SHP77 (cell line): ENCODE measurements around the gene TMEM219.

ENCODE experiments used
- DNase-seq, 2 experiments: peaks; one replicate each; lab custom pipeline; 2025; lab: John Stamatoyannopoulos, UW

Gene TMEM219

DNA sequence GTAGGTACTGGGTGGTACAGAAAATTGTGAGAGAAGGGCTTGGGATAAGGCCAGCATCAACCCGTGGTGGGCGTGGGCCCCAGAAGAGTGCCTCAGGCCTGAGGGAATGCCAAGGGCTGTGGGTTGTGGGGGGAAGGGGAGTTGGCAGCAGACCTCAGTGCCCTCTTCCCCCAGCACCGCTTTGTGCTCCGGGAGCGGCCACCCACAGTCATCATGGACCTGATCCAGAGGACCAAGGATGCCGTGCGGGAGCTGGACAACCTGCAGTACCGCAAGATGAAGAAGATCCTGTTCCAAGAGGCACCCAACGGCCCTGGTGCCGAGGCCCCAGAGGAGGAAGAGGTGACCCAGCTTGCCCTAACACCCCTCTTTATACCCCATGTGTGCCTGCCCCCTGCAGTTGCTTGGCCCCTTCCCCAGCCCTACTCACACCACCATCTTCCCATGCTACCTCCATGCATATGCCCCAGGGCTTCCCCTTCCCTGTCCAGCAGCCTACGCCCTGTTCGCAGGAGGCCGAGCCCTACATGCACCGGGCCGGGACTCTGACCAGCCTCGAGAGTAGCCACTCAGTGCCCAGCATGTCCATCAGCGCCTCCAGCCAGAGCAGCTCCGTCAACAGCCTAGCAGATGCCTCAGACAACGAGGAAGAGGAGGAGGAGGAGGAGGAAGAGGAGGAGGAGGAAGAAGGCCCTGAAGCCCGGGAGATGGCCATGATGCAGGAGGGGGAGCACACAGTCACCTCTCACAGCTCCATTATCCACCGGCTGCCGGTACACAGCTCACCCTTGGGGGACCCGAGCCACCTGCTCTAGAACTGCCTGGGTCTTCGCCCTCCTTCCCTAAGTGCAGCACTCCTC is 20.9 kb downstream of the TMEM219 start:
- no peak for DNase-seq

DNA sequence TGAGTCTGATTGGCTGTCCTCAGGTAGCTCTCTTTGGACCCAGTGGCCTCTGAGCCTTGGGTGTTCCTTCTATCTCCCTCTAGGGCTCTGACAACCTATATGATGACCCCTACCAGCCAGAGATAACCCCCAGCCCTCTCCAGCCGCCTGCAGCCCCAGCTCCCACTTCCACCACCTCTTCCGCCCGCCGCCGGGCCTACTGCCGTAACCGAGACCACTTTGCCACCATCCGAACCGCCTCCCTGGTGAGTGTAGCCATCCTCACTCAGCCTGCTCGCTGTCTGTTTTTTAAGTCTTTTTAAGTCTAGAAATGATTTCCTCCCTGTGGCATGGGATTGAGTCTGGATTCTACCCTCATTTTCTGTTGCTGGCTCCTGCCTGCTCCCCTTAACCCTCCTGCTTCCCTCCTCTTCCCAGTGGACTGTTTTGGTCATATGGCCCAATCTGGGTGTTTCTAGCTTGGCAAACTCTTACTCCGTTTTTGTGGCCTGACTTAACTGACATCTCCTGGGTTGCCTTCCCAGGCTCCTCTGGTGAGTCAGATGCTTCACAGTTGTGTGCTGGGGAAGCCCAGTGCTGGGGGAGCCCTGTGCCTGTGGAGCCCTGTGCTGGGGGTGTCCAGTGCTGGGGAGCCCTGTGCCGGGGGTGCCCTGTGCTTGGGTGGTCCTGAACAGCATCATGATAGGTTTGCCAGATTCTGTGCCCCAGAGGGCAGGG is 21.7 kb downstream of the TMEM219 start:
- DNase-seq: no peak

GRCh38 chr16:29984137-29984763 is 22.4 kb downstream of the TMEM219 start:
- DNase-seq: no peak

- no peak for DNase-seq
Measured at GRCh38 chr16:29984764-29985147, 22.9 kb downstream of the TMEM219 start.

DNA sequence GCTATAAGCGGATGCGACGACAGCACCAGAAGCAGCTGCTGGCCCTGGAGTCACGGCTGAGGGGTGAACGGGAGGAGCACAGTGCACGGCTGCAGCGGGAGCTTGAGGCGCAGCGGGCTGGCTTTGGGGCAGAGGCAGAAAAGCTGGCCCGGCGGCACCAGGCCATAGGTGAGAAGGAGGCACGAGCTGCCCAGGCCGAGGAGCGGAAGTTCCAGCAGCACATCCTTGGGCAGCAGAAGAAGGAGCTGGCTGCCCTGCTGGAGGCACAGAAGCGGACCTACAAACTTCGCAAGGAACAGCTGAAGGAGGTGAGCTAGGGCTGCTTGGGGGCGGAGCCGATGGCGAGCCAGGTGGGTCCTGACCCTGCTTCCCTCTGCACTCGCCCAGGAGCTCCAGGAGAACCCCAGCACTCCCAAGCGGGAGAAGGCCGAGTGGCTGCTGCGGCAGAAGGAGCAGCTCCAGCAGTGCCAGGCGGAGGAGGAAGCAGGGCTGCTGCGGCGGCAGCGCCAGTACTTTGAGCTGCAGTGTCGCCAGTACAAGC is 23.5 kb downstream of the TMEM219 start:
- no peak for DNase-seq

GRCh38 chr16:29986231-29986630 is 24.4 kb downstream of the TMEM219 start:
- DNase-seq: no peak

GRCh38 chr16:29986931-29987330 is 25.1 kb downstream of the TMEM219 start:
- DNase-seq: no peak

GRCh38 chr16:29987371-29988085 is 25.6 kb downstream of the TMEM219 start:
- no peak for DNase-seq

GRCh38 chr16:29988346-29989075 is 26.6 kb downstream of the TMEM219 start:
- DNase-seq: no peak

DNA sequence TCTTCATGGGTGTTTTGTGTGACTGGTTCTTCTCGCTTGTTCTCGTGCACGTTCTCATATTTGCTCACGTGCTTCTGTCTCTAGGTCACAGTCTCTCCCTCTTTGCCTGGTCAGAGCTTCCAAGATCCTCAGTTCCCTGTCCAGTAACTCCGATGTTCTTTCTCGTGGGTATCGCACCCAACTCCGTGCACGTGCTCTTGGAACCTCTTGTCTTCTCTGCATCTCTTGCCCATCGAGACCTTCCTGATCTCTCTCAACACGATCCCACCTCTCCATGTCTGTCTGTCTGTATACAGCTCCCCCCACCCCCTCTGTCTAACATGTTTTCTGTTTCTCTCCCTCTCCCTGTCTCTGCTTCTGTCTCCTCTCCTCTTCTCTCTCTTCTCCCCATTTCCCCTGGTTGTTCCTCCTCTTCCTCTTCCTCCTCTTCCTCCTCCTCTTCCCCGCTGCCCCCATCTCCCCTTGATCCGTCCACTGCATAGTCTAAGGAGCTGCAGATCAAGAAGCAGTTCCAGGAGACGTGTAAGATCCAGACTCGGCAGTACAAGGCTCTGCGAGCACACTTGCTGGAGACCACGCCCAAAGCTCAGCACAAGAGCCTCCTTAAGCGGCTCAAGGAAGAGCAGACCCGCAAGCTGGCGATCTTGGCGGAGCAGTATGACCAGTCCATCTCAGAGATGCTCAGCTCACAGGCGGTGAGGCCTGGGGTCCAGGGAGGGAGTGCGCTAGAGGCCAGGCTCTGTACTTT is 27.4 kb downstream of the TMEM219 start:
- DNase-seq: no peak

- no peak for DNase-seq
Measured at GRCh38 chr16:29990034-29990433, 28.2 kb downstream of the TMEM219 start.

- DNase-seq: no peak
Measured at GRCh38 chr16:29990883-29991570, 29.1 kb downstream of the TMEM219 start.

DNA sequence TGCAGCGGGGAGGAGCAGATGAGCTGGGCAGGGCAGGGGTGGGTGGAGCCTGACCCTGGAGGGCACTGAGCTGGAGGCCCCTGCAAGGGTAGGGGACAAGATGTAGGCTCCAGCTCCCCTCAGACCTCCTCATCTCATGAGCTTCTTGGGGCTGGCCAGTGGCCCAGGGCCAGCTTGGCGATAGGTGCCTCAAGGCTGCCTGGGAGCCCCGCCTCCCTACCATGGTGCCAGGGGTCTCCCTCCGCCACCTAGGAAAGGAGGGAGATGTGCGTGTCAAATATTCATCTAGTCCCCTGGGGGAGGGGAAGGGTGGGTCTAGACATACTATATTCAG is 29.7 kb downstream of the TMEM219 start:
- DNase-seq: no peak

- no peak for DNase-seq
Measured at GRCh38 chr16:29992344-29992967, 30.6 kb downstream of the TMEM219 start.

- no peak for DNase-seq
Measured at GRCh38 chr16:29993191-29993902, 31.5 kb downstream of the TMEM219 start.

- no peak for DNase-seq
Measured at GRCh38 chr16:29993903-29994599, 32.2 kb downstream of the TMEM219 start.

DNA sequence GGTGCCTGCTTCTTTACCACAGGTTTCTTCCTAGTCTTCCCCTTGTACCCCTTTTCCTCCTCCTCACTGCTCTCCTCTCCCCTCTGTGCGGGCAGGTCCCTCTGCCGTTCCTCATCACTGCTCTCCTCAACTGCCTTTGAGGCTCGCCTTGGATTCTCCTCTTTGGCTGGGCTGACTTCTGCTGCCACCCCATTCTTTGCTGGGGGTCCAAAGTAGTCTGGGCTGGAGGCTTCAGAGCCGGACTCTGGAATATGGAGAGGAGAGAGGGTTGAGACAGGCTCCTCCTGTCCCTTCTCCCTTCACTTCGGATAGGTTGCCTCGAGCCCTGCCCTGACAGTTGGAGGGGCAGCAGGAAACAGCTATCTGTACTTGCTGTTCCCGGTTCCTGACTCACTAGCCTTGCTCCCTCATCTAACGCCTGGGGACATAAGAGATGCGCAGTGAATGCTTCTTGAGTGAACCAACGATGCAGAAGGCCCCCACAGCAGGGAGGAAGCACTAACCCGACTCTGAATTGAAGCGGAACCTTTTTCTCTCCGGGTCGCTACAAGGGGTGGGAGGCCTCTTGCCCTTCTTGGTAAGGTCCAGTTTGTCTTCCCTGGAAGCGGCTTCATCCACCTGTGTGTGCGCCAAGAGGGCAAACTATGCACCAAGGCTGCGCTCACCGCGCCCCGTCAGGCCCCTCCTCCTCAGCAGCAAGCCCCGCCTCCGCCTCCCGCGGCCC is 32.9 kb downstream of the TMEM219 start:
- DNase-seq: no peak
